NCI-H2107 (cell line): ENCODE results near the gene FBN1.

Source experiments
- DNase-seq: peaks from one replicate; lab custom pipeline; 2025; lab: John Stamatoyannopoulos, UW

The FBN1 gene

GRCh38 chr15:48645558-48646330 lies at the start of gene FBN1:
FBN1 (minus strand) TSS chr15:48645709; CDS start chr15:48644769, 940 bp downstream.
- no peak for DNase-seq

- no peak for DNase-seq
Observed at GRCh38 chr15:48693484-48693883, 48.0 kb upstream of the FBN1 start.

- DNase-seq: no peak
Observed at GRCh38 chr15:48688493-48688892, 43.0 kb upstream of the FBN1 start.

GRCh38 chr15:48683991-48684765 lies 38.7 kb upstream of the FBN1 start:
- no peak for DNase-seq

- no peak for DNase-seq
Observed at GRCh38 chr15:48682942-48683651, 37.6 kb upstream of the FBN1 start.

- no peak for DNase-seq
Observed at GRCh38 chr15:48681353-48681752, 35.8 kb upstream of the FBN1 start.

GRCh38 chr15:48680841-48681240 lies 35.3 kb upstream of the FBN1 start:
- DNase-seq: no peak

- no peak for DNase-seq
Observed at GRCh38 chr15:48679952-48680351, 34.4 kb upstream of the FBN1 start.

GRCh38 chr15:48678851-48679250 lies 33.3 kb upstream of the FBN1 start:
- no peak for DNase-seq

- no peak for DNase-seq
Observed at GRCh38 chr15:48677821-48678220, 32.3 kb upstream of the FBN1 start.

- DNase-seq: no peak
Observed at GRCh38 chr15:48675436-48675835, 29.9 kb upstream of the FBN1 start.

- DNase-seq: no peak
Observed at GRCh38 chr15:48674876-48675275, 29.4 kb upstream of the FBN1 start.

- no peak for DNase-seq
Observed at GRCh38 chr15:48672206-48672605, 26.7 kb upstream of the FBN1 start.

- DNase-seq: no peak
Observed at GRCh38 chr15:48671103-48672022, 25.9 kb upstream of the FBN1 start.

GRCh38 chr15:48667701-48668100 lies 22.2 kb upstream of the FBN1 start:
- DNase-seq: no peak

GRCh38 chr15:48664436-48664835 lies 18.9 kb upstream of the FBN1 start:
- DNase-seq: no peak

- no peak for DNase-seq
Observed at GRCh38 chr15:48657950-48658591, 12.6 kb upstream of the FBN1 start.

GRCh38 chr15:48654801-48655200 lies 9.3 kb upstream of the FBN1 start:
- DNase-seq: no peak

- DNase-seq: no peak
Observed at GRCh38 chr15:48653913-48654670, 8.6 kb upstream of the FBN1 start.

GRCh38 chr15:48653216-48653615 lies 7.7 kb upstream of the FBN1 start:
- DNase-seq: no peak
